EL (cell line): Measurements from ENCODE around the gene GRIK2.
"Not testable (repeated sequence)": the region's sequence is repeated elsewhere in the genome, so short reads cannot be mapped to it uniquely, and the experiment has no call there.

Source experiments
- DNase-seq: peaks from one replicate; pipeline ENCODE4 v3.0.0-alpha.2; 2016

Gene GRIK2

DNA sequence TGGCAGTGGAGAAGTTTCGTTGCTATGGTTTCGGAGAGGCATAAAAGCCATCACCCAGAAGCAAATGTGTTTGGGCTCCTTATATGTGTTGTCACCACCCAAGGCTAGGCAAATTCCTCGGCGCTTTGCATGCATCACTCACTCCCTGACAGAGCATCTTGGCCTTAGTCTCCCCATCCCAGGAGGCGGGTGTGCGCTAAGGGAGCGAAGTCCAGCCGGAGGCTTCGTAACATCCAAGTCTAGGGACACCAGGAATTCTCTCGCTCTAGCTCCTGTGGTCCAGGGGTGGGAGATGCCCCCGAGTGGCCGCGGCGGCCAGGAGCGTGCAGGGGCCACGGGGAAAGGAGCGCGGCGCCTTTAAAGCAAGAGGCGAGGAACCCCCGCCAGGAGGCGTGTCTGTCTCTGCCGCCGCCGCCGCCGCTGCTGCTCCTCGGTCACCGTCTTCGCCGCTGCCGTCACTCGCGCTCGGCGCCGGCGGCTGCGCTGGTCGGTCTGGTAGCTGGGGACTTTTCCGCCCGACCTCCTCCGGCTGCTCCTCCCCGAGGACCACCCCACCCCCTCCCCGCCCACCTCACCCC lies at the start of gene GRIK2:
Gene GRIK2, plus strand, starts transcription at position 458 of the 578 bp plus-strand sequence.
- peak; percentile 69 for DNase-seq

DNA sequence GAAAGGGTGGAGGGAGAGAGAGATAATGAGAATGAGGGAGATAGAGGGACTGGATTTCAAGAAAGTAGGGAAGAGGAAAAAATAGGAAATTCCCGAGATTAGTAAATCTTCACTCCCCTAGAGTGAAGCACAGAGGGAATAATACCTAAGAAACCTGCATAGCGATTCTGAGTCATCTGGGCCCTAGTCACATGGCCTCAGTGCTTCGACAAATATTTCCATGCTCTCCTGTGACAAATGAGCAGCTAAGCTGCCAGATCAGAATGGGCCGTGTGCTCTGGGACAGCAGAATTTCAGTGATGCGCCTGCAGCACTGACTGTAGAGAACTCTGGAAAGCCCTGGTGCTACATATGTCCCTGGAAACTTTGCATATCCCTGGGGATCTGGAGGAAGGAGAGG lies 48.6 kb upstream of the GRIK2 start:
- no peak for DNase-seq

DNA sequence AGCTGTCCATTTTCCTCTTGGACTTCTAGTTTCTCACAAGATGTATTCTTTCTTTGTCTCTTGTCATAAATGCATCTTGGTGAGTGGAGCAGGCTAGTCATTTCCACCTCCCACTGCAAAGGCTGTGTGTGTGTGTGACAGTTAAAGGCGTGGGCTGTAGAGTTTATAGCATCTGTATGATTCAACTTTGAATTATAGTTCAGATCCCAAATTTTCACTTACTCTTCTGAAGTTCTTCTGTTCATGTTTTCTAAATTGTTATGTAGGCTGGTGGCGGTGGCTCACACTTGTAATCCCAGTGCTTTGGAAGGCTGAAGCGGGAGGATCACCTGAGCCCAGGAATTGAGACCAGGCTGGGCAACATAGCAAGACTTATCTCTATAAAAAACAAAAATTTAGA lies 44.7 kb upstream of the GRIK2 start:
- no peak for DNase-seq

DNA sequence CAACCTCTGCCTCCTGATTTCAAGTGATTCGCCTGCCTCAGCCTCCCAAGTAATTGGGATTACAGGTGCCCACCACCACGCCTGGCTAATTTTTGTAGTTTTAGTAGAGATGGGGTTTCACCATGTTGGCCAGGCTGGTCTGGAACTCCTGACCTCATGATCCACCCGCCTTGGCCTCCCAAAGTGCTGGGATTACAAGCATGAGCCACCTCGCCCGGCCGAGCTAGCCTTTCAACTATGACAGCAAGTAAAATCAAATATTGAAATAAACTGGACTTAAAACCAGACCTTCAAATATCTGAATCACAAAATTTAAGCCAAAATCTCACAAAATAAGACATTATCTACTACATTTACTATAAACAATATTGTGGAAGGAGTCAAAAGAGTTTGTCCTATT lies 42.9 kb upstream of the GRIK2 start:
- not testable (repeated sequence) for DNase-seq

DNA sequence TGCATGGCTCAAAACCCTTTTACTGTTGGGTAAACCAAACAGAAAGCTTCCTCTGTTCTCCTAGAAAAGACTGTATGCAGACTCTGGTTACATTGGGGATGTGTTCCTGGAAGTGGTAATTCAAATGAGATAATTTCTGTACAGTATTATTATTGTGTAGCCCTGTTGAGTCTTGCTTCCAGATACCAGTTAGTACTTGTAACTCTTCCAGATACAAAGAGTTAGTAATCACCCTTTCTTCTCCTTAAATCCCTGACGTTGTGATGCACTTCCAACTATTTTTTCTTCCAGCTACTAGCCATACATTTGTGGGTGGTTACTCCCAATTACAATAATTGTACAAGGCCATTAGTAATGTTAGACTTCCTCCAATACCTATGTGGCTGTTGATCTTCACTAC lies 42.3 kb upstream of the GRIK2 start:
- DNase-seq: no peak

DNA sequence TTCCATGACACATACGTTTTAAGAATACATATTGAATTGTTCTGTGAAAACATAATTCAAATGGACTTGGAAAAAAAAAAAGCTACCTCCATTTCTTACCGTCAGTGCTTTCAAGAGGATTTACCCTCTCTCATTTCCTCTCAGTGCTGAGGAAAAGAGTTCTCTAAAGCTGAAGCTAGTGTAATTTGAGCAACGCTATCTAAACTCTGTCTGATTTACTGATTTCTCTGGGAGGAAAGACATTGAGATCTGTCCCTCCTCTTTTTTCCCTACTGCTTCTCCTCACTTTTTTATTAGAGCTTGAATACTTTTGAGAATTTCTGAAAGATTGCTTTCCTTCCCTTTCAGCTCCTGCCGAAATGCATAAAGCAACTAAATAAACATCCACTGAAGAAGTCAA lies 41.2 kb upstream of the GRIK2 start:
- DNase-seq: no peak

DNA sequence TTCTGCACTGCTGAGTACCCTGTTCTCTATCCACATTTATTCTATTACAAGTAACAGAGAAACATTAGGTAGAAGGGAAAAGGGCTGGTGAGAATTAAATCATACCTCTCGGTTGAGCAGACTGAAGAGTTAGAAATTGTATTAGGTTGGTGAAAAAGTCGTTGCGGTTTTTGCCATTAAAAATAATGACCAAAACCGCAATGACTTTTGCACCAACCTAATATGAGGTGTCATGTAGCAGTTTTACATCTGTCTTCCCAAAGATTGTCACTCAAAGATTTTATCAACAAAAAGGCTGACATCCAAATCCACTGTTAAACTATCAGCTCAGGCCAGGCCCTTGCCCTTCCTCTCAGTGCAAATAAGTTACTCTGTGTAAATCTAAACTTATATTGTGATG lies 28.3 kb upstream of the GRIK2 start:
- no peak for DNase-seq

DNA sequence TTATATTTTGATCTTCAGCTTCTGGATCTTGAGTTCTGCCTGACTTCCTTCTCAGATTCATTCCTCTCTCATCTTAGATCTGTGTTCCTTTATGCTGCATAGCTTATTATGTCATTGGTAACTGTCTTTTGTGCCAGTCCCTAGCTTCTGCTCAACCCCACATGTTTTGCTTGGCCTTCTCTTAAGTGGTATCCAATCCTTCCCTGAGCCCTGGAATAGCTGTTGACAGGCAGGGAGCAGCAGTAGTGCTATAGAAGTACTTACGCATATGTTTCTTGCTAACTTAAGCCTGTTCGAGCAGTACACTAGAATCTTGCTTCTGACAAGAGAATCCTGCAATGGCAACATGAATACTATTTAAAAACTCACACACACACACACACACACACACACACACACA lies 13.6 kb upstream of the GRIK2 start:
- DNase-seq: no peak

DNA sequence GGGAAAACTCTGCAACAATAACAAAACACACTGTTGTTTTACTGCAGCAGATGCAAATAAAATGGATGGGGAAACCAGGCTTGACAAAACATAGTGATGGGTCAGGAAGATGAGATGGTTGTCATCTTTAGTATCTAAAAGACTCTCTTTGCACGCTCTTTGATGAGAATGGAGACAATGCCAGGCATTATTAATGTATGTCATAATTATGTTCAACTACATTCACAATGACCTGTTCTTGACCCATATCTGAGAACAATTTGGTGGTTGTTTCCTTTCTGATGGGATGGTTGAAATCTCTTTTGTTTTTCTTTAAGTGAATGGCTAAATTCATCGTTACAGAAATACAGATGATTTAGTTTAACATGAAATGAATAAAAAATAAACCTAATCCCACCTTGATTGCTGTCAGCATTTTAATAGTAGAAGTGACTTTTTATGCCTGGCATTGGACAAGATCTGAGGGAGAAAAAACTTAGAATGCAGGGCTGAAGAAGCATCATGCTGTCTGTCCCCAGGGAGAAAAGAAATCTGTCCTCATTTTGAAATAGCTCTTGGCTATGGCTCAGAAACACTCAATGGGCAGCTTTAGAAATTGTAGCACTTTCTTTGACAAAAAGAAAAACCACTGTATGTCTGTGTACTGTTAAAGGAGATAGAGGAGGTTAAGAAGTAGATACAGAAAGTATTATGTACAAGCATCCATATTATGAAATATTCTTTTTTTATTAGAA lies 12.4 kb upstream of the GRIK2 start:
- DNase-seq: no peak

DNA sequence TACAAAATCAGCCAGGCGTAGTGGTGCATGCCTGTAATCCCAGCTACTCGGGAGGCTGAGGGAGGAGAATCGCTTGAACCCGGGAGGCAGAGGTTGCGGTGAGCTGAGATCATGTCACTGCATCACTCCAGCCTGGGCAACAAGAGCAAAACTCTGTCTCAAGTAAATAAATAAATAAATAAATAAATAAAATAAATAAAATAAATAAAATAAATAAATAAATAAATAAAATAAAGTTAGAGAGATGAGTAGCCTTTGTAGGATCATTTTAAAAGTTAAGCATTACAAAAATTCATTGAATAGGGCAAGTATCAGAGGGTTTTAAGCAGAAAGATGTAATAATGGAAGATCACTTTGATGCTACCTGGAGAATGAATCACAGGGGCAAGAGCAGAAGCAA lies 9.8 kb upstream of the GRIK2 start:
- DNase-seq: not testable (repeated sequence)

DNA sequence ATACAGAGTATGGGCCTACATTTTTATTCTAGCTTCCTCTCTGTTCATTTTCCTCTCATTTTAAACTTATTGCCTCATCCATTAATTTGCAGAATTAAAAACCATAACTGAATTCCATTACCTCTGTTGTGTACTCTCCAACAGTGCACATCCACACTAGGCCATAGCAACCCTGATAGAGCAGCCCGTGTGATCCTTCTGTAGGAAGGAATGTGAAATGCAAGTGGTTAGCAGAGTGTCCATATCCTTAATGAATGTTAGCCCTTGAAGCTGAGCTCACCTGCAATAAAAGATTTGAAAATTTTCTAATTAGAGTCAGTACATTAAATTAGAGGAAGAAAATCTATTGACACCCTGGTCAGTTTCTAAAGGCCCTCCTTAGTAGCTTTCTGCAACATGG lies 6.5 kb upstream of the GRIK2 start:
- peak; percentile 6 for DNase-seq

DNA sequence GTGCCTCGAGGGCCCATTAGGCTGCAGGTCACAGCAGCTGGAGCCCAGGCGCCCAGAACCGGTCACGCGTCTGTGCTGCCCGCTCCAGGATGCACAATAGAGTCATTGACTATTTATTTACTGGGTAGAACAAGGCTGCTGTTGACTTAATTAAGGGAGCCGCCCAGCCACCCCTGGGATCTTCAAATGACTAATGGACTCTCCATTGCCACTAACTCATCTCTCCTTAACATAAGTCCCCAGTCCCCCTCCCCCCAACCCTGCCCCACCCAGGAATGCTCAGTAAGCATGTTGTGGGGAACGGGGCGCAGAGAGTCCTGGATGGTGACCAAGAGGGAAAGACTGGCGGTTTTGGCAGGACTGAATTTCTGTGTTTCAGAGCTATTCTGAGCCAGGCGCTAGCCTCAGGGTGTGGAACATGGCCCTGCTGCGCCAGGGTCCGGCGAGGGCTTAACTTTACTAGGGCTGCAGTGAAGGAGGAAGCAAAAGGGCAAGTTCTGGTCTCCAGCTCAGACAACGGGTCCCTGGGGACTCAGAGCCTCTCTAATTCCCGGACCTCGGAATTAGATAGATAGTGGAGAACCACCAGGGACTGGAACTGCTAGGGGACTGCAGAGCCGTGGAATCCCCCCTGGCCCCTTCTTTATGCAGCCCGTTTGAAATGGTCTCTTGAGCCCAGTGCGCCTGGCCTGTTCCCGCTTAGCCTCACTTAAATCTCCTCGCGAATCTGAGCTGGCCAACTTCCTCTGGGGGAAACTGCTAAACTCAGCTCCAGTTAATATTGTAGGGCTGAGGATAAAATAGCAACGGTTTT lies 1.5 kb upstream of the GRIK2 start:
- peak; percentile 61 for DNase-seq

DNA sequence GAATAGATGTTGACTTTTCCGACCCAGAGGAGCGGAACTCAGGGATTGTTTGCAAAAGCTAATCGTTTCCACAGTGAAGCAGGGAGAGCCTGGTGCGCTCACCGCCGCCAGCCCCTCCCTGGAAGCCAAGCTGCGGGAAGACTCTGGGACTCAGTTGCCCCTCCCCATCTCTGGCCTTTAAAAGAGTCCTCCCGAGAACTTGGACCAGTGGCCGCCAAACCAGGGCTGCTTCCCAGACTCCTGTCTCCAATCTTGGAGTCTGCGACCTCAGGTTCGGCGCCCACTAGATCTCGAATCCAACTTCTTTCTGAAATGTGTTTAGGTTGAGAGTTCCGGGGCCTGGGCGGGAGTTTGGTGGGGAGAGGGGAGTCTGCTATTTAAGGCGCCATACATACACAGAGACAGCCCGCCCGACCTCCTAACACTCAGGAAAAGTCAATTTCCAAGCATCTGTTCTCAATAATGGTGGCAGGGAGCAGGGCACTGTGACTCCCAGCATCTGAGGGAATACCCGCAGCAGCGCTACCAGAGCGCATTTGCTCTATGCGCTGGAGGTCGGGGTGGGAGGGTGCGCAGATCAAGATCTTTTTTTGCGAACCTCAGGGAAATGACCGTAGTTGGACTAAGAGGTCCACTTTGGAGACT lies 800 bp upstream of the GRIK2 start:
- peak; percentile 51 for DNase-seq

DNA sequence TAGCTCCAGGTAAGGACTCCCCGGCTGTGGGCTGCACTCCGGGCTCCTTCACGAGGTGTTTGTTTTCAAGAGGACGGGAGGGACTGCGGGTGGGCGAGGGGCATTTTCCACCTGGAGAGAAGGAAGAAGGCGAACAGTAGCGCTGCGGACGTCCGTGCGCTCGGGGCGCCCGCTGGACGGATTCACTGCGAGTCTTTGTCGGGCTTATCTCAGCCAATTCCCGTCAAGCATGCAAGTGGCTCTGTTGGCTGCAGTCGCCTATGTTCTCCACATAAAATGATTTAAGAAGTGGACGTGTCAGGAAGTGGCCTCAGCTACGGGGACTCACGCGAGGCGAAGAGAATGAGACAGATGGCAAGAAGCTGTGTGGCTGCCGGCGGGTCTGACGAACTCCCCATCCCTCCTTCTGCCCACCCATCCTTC lies 332 bp downstream of the GRIK2 start:
- peak; percentile 69 for DNase-seq

DNA sequence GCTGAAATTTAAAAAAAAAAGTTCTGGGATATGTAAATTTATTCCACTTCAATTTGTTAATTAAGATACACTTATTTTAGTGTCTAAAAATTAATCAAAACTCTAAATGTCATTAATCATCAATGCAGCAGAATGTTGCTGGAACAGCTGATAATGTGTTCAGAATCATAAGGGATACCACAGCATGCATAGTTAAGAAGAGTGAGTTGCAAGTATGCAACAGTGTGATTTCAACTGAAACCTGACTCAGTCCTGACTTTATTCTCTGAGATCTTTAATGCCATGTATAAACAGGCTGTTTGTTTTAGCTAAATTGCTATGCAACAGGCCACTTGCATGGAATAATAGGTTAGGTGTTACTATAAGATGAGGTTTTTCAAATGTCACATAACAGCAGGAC lies 1.4 kb downstream of the GRIK2 start:
- no peak for DNase-seq

DNA sequence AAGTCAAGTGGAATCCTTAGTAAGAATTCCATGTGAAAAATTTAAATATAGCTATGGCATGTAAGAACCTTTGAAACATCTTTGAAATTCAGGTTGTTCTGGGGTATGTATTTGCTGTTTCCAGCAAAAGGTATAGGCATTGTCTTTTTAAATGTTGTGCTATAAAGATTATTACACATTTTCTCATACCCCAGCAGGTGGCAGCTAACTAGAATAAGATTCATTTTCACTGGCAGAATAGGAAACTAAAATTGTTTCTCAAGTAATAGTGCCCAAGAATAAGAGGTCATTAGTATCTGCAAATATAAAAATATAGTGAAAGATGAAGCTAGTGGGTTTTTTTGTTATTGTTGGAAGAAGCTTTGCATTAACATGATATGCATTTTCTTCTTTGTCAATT lies 1.8 kb downstream of the GRIK2 start:
- DNase-seq: peak; percentile 5

DNA sequence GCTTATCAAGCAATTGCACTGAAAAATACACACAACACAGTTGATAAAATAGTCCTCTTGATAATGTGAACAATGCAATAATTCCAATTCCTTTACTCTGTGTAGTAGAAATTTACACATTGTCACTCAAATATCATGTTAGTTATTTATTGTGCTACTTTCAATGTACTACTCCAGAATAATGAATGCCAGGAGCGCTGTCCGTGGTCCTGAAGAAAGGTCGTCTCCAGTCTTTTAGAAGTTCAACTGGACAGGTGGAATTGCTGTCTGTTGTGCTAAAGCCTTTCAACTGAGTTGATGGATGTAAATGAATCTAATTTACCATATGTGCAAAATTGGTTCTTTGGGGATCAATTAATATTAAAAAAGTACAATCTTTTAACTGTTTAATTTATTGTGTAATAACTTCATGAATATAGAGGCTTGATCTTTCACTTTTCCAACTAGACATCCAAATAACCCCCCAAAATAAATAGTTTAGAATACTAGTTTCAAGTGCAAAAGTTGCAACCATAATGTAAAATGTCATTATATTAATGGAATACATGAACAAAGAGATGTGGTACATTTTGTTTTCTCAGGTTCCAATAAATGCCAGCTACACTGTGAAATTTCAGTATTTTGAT lies 3.2 kb downstream of the GRIK2 start:
- peak; percentile 61 for DNase-seq

DNA sequence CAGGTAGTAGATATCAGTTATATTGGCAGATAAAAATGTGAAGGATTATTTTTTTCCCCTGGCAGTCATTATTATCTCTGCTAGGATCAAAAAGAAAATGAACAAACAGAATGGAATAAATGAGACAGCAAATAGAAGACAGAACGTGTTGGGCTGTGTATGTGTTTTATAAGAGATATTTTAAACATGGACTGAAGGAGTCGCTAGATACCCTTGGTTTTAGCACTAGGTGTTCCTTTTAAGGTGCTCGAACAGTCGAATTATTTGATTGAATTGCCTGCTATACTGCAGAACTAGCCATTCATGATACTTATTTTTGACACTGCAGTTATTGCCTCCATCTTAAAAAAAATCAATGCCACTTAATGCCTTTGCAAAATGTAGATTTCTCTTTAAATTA lies 3.7 kb downstream of the GRIK2 start:
- DNase-seq: peak; percentile 6

DNA sequence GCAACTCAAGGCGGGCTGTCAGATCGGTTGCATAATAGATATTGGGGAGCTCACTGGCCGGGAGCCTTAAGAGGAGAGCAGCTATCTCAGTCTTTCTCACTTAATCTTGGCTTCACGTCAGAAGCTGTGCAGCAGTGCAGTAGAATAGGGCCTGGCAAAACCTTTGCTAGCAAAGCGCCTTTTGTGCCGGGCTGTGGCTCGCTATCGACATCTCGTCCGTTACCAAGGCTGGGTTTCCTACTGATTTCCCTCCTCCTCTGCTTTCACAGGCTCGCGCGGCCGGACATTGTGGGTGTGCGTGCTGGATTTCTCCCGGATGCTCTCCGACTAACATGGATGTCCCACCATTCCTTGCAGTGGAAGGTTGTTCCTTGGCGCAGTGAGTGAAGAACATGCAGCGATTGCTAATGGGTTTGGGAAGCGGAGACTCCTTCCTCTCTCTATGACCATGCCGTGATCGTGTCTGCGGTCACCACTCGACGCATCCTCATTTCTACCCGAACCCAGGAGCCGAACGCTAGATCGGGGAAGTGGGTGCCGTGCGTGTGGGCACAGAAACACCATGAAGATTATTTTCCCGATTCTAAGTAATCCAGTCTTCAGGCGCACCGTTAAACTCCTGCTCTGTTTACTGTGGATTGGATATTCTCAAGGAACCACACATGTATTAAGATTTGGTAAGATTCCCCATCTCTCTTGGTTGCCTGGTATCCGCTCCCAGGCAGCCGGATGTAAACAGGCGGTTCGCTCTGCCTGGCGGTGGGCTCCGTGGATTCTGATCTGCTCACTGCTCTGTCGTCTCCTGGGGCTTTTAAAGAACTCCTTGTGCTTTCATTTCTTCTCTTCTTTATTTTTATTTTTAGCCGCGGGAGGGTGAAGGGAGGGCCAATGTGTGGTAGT lies 5.5 kb downstream of the GRIK2 start:
- DNase-seq: no peak

DNA sequence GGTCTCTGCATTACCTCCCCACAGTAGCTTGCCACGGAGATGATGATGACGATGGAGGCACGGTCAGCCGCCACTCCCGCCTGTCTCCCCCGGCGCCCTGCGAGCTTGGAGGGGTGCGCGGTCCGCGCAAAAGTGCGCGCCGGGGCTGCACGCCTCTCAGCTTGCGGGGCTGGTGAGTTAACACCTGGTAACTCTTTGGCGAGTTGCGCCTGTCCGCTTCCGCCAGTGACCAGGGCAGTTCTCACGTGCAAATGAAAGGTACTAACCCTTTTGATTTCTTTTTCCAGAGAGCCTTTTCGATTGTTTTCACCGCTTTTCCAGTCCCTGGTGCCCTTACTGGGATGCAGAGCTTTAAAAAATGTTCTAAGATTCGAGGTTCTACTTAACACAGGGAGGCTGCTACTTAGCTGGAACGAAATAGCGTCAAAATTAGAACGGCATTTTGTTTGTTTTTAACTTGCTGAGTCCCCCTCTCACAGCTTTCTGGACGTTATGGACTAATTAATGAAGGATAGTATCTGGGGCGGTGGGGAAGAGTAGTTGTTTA lies 6.2 kb downstream of the GRIK2 start:
- no peak for DNase-seq

DNA sequence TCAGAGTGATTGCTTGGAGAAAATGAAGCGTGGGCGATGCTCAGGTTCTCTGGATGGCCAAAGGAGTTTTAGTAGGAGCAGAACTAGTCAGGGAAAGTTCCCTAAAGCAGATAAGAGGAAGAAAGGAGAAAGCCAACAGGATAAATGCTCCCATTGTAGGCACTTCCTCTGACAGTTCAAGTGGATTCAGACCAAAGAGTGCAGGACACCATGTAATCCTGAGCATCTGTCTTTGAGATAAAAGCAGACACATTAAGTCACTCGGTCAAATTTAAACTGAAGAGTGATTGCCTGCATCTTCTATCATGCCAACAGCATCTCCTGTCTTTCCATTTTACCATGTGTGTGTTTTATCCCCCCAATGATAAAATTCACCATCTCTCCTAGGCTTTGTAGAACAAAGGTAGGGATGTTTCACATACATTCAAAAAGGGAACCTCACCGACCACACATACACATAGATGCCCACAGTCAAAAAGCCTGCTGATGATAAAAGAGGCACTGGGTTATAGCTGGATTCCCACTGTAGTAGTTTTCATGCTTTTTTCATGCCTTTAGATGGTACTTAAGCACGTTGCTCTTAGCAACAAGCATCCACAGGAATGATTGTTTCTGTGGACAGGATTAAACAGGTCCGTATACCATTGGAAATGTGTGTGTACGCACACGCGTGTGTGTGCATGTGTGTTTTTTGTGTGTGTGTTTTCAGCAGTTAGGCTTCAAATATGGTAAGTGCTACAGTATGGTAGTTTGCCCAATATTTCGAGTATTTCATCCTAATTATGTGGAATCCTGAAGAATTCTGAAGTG lies 7.0 kb downstream of the GRIK2 start:
- no peak for DNase-seq
